HG02943 (cell line): ENCODE data around the gene CABLES1.
"Not testable (repeated sequence)": the region's sequence is repeated elsewhere in the genome, so short reads cannot be mapped to it uniquely, and the experiment has no call there.

ENCODE experiments used
- ATAC-seq: cut with Tn5 transposase; IDR thresholded peaks from one replicate; pipeline ENCODE4 v1.9.1; 2021; ENCODE audit warnings: mild to moderate bottlenecking, low read depth, moderate library complexity; ENCODE audit not compliant: unreplicated experiment

The CABLES1 gene

DNA sequence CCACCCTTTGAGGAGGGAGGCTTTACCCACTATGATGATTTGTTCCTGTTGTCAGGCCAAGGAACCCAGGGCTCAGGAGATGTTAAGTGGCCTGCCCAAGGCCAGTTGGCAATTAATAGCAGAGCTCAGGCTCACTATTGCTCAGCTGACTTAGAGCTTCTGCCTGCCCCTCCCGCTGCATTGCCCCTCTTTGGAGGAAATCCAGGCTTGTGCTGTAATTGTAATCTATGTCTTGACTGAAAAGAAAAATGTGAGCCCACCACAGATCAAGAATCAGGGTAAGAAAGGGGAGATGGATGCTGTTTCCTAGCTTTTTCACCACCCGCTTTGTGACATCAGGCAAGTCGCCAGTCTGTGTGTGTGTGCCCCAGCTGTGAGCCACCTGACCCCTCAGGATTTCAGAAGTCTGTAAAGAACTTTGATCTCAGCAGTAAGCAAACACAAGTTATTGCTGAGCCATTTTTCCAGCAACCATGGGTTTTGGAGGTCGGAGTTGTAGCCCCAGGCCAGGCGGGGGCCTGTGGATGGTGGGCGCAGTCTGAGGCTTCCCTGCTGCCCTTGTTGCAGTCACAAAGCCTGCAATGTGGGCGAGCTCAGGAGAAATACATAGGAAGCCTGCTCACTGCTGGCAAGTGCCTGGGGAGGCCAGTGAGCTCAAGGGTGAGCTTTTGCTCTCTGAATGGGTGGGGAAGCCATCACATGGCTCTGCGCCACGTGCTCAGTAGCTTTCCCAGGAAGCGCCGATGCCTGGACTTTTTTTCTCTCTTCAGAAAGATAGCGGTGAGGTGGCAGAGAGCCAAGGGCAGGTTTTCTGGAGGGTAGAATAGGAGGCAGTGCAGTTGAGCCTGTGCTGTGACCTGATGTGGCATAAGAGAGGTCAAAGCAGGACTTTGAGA is 6.1 kb downstream of the CABLES1 start:
- ATAC-seq, result no peak

DNA sequence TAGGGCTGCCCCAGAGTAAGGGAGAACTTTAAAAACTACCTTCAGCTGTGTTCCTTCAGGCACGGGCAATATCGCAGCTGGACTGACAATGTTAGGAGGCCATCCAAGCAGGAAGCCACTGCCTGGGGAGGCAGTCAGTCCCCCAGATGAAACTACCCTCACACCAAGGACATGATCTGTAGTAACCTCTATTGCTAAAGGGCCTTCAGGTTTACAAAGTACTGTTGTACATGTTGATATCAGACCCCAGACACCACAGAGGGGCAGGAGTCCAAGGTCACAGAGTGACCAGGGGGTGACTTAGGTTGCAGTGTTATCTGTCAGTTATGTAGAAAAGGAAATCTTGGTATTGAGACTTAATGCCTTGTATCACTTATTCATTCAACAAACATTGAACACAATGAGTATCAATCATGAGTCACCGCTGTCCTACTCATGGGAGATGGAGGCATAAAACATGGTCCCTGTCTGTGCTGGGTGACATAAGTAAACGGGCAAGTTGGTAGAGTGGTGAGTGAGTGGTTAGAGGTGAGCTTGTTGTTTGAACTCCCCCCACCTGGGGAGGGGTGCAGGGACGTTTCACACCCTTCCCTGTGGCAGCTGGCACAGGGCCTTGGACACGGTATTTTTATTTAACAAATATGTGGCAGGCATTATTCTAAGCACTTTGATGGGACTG is 7.1 kb downstream of the CABLES1 start:
- no peak for ATAC-seq

DNA sequence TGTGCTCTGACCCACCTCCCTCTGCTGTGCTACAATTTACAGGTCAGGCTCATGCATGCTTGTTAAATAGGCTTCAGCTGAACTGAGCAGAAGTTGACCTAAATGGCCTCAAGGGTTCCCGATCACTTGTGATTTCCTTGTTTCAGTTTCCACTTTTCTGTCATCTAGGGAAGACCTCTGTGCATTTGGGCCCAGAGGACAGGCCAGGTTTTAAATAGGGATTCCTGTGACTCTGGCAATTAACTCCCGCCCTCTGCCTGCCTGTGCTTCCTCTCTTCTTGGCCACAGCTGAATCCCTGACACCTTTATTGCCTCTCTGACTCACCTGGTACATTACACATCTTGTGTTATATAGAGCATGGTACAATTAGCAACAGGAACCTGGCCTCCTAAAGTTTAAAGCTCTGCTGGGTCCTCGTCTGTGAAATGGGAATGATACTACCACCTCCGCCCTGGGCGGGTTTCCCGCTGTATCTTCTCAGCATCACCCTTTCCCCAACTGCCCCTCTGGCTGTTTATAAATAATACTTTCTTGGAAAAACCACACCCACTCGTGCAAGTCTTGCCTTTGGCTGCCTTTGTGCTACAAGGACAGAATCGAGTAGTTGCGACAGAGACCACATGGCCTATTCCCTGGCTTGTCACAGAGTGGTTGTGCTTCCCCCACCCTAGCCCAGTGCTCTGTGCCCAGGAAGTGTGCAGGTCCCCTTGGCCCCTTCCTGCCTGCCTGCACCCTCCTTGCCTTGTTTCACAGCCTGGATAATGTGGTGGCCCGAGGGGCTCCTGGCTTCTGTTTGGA is 7.9 kb downstream of the CABLES1 start:
- ATAC-seq, result no peak

DNA sequence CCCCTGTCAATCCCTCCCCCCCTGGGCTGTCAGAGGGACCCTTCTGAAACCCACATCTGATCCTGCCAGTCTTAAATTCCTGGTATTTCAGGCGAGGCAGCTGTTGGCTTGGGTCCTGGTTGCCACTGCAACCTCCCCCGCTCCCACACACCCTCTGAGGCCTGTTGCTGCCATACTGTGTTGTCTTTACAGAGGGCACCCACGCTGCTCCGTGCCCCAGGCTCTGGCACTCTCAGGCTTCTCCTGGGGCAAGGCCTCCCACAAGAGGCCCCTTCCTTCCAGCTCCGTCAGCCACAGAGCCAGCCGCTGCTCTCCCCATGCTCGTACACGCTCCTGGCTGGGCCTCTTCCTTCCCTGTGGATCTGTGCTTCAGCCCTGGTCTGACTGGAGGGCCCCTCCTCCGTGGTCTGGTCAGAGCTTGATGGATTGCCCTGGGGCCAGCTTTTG is 8.6 kb downstream of the CABLES1 start:
- no peak for ATAC-seq

DNA sequence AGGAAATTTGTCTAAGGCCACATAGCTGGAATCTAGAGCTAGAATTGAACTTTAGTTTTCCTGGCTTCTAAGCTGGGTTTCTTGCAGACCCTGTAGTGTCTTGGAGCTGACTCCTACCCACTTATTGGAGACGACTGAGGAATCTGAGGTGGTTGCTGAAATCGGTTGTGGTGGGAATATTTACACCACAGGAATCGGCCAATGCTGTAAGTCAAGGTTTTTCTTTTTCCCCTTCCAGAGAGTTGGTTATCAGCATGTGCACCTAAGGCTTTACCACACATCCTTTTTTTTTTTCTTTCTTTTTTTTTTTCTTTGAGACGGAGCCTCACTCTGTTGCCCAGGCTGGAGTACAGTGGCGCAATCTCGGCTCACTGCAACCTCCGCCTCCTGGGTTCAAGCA is 9.4 kb downstream of the CABLES1 start:
- no peak for ATAC-seq

DNA sequence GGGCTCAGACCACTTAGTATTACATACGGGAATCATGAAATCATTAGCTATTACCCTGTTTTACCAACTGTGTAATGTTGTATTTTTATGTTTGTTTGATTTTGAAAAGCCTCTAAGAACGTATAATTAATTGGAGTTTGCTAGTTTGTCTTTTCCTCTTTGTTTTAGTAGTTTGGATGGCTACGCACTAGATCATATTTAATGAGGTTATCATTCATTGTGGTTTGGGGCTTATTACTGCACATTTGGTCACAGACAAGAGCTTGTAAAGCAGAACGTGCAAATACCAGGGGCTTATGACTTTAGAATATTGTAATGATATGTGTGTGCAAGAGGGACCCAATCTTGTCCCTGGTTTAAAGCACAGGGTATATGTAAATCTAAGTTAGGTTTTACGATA is 10.3 kb downstream of the CABLES1 start:
- ATAC-seq, result no peak

DNA sequence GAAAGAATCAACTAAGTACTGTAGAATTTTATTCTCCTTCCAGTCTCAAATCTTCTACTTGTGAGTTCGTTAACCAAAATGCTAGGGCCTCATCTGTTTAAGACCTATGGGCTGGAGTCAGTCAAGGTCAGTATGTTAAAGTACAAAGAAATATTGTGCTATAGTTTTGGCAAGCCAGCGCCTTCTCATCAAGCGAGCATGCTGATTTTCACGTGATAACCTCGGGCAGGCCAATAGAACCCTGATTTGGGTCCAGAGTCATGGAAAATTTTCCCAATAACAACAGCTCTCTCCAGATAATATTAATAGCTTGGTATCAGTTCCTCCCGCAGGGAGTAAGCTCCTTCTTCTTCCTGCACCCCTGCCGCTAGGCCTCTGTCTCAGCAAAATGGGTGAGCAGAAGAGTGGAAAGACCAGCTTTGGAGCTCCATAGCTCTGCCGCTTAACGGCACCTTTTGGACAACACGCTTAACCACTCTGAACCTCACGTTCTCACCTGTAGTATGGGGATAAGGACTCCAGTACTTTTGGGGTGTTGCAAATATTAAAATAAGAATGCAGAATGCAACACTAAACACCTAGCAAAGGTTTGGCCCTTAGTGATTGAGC is 11.7 kb downstream of the CABLES1 start:
- ATAC-seq, result no peak

DNA sequence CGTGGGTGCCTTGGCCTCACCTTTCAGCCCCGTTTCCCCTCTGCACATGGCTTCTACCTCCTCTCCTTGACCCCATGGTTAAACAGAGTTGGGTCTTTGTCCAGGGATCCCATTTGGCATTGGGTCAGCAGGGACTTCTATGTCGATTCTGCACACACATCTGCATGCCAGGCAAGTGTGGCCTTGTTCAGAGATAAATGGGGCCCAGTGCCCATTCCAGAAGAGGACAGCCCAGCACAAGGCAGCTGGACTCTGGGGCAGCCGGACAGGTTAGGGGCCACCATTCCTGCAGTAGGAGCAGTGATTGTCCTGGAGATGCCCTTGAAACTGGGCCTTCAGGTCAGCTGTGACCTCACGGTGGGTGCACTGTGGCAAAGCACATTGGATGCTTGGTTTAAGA is 13.1 kb downstream of the CABLES1 start:
- ATAC-seq, result no peak

DNA sequence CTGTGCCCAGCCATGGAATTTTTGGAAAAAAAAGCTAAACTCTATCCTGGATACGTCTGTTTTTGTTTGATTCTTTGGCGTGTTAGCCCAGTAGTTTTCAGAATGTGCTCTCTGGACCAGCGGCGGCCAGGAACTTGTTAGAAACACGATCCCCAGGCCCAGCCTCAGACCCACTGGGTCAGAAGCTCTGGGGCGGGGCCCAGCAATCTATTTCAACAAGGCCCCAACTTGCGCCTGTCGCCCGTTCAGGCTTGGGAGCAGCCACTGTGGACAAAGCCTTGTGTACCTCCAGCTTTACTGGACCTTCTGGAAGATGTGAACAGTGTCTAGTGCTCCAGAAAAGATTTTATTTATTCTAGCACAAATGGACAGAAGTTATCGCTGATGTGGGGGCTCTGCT is 14.3 kb downstream of the CABLES1 start:
- no peak for ATAC-seq

DNA sequence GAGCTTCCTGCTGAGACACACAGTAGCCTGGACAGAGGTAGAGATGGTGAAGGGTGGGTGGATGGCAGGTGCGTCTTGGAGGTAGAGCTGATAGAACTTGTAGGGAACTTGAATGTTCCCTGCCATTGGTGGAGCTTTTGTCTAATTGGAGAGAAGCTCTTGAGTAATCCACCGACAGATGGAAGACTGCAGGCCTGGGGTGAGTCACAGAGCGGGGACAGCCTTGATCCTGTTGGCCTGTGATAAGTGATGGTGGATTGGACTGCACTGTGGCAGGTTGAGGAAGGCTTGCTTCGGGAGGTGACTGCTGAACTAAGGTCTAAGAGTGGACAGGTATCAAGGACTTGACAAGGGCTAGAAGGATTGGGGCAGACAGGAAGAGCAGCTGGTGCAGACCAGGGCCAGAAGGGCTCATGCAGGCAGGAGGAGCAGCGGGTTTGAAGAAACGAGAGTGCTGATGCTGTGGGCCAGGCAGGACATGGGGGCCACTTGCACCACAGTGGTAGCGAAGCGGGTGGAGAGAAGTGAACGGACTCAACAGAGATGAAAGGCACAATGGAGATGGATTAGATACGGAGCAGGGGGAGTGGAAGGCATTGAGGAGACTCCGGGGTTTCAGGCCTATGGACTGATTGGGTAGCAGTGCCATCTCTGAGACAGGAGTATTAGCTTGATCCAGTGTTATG is 16.3 kb downstream of the CABLES1 start:
- no peak for ATAC-seq

DNA sequence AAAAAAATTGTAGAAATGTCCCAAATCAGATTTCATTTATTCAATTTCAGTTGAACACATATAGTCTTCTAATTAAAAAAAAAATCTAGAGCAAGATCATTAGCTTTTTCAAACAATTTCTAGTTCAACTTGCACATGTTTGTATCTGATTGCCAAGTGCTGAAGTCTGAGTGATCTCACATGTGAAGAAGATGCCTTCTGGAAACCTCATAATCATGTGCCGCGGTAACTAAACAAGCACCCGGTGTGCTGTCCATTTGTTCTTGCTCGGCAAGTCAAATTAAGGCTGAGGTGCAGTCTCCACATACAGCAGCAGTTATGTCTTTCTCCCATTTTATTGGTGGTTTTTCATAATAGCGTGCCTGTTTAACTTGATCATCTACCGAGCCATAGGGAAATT is 18.7 kb downstream of the CABLES1 start:
- no peak for ATAC-seq

DNA sequence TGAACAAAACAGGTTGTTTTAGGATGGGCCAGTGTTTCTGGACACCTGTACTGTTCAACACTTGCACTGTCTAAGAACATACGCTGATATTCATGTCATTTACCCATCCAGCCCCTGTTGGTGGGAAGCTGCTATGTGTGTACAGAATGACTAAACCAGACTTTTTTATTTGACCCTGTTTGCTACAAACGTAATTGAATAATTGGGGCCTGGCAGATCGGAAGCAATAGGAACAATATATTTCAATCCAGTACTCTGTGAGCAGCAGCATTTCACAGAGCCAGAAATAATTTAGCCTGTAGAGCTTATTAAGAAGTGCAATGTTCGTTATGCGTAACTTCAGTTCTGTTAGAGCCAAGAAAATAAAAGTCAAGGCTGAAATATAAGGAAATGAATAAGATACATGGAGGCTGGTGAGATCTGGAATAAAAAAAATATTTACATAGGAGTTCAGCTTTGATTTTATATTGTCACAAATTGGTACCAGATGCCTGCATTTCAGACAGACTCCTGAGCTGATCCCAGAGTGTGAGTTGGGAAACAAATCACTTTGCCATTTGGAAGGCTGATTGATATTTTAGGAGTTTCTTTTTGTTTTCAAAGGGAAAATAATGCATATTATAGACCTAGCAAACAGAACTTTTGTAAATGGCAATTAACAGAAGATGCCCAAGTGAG is 19.7 kb downstream of the CABLES1 start:
- ATAC-seq, result no peak

DNA sequence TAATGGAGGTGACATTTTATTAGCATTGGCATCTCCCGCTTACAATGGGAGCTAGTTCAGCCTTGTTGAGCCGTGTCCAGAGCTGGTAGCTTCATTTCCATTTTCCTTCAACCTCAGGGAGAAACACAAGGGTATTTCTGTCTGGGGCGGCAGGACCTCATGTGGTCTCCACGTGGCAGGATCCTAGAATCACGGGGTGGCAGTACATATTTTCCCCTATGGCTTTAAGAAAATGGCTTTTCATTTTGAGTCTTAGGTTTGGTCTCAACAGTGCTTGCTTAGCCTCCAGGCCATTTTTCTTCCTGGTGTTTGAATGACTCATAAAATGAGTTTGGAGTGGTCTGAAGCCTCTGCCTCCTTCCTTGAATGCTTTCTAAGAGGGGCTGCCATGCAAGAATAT is 20.3 kb downstream of the CABLES1 start:
- no peak for ATAC-seq

DNA sequence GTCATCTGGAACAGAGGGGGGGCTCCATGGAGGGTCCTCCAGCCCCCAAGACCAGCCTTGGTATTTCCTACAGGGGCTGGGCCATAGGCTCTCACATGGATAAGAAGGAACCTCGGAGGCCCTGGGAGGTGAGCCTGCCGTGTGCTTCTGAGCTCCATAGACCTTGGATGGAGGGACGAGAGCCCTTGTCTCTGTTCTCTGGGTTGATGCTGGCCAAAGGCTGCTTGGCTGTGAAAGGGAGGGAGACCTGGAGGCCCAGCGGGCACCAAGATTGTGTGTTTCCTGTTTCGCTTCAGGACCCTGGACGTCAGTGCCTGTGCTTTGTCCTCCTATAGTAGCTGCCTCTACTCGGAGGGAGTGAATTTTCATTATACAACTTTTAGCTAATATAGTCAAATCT is 20.8 kb downstream of the CABLES1 start:
- no peak for ATAC-seq

DNA sequence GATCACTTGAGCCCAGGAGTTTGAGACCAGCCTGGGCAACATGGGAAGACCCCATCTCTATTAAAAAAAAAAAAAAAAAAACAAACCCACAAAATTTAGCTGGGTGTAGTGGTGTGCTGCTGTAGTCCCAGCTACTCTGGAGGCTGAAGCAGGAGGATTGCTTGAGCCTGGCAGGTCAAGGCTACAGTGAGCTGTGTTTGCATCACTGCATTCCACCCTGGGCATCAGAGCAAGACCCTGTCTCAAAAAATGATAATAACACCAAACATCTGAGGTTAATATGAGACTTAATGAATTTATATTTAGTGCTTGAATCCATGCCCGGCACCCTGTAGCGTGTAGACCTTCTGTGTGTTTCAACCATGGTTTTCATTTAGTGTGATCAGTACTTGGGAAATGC is 22.8 kb downstream of the CABLES1 start:
- no peak for ATAC-seq

DNA sequence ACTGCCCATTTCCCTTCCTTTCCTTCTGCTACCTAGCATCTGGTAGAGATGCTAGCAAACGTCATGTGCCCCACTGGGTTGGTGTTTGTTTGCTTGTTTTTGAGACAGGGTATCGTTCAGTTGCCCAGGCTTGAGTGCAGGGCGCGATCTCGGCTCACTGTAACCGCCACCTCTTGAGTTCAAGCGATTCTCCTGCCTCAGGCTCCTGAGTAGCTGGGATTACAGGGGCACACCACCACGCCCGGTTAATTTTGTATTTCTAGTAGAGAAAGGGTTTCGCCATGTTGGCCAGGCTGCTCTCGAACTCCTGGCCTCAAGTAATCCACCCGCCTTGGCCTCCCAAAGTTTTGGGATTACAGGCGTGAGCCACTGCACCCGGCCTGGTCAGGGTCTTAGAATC is 23.6 kb downstream of the CABLES1 start:
- ATAC-seq, result not testable (repeated sequence)

DNA sequence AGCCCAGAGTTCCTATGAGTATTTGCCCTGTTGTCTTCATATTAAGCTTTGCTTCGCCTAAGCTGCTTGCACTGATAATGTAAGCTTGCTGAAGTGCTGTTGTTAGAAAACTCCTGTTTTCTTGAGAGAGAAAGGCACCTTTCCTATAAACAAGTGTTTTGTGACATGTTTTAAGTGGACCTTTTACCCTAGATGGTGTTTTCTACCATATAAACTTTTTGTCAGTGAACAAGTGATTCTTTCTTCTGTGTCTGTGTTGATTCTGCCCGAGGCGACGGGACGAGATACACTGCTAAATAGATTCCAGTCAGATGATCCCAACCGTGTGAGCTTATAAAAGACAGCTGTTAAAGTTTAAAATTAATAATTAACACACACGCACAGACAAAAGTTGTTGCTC is 24.1 kb downstream of the CABLES1 start:
- no peak for ATAC-seq

DNA sequence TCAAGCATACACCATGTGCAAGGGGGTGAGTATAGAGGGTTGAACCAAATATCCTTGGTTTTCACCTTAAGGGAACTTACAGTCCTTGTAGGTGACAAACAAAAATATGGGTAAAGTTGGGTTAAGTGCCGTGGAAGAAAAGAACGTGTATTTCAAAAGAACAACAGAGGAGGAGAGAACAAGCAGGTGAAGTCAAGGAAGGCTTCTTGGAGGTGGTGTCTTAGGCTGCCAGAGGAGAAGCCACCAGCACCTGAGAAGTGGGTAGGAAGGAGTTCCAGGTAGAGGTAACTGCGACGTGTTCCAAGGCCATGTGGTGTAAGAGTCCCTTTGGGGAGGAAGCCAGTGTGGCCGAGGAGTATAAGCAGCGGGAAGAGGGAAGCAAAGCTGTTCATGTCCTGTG is 27.2 kb downstream of the CABLES1 start:
- no peak for ATAC-seq

DNA sequence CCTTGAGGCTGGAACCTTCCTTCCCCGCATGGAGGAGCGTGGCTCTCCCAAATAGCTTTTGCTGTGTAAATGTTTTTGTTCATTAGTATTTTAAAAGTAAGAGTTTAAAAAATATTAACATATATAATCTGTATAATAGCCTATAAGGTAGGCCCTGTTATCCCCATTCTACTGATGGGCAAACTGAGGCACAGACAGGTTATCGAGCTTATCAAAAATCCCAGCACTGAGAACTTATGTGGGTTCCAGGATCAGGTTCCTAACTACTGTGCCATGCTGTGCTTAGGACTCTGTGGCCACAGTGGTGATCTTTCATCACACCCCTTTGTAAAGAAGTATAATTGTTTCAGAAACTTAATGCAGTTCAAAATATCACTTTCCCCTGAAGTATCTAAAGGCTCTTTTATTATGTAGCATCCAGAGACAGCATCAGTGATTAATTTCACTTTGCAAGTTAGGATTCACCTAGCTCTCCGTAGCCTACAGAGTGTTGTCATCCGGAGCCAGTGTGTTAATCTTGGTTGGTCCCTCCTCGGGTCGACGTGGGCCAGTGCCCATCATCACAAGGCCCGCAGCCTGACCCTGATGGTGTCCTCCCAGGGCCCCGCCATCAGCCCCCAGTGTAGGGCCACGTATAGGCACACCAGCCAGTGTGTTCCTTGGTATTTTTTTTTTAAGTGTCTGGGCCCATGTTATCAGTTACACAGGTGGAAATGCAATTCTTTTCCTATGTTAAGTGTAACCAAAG is 28.7 kb downstream of the CABLES1 start:
- ATAC-seq, result no peak
